ENCODE data around the gene AKAIN1. TPM values are rescaled to one million over a fixed set of nuclear protein-coding genes. Genes with fewer than 3 reads are reported as not detected.

The AKAIN1 gene
- total and polyA plus RNA-seq, 2 of the 8 experiments (the other 6 are each of a cell fraction or from before 2014, with no cell fraction given), result not detected

DNA sequence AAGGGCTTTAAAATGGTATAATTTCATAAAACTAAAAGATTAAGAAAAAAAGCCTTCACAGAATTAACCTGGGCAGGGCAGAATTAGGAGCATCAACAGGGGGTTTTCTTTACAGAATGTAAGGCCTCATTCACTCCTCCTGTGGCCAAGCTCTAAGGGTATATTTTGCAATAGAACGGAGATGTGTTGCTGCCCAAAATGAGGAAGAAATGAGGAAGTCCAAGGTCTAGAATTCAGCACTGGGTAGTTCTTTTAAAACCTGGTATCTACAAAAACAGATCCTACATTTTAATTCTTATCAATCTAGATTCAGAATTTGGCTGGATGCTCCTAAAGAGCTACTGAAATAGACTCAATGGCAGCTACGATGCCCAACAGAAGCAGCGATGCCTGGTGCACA, 101.8 kb downstream of the AKAIN1 start (continued):
- TF ChIP-seq, protein P1, sequence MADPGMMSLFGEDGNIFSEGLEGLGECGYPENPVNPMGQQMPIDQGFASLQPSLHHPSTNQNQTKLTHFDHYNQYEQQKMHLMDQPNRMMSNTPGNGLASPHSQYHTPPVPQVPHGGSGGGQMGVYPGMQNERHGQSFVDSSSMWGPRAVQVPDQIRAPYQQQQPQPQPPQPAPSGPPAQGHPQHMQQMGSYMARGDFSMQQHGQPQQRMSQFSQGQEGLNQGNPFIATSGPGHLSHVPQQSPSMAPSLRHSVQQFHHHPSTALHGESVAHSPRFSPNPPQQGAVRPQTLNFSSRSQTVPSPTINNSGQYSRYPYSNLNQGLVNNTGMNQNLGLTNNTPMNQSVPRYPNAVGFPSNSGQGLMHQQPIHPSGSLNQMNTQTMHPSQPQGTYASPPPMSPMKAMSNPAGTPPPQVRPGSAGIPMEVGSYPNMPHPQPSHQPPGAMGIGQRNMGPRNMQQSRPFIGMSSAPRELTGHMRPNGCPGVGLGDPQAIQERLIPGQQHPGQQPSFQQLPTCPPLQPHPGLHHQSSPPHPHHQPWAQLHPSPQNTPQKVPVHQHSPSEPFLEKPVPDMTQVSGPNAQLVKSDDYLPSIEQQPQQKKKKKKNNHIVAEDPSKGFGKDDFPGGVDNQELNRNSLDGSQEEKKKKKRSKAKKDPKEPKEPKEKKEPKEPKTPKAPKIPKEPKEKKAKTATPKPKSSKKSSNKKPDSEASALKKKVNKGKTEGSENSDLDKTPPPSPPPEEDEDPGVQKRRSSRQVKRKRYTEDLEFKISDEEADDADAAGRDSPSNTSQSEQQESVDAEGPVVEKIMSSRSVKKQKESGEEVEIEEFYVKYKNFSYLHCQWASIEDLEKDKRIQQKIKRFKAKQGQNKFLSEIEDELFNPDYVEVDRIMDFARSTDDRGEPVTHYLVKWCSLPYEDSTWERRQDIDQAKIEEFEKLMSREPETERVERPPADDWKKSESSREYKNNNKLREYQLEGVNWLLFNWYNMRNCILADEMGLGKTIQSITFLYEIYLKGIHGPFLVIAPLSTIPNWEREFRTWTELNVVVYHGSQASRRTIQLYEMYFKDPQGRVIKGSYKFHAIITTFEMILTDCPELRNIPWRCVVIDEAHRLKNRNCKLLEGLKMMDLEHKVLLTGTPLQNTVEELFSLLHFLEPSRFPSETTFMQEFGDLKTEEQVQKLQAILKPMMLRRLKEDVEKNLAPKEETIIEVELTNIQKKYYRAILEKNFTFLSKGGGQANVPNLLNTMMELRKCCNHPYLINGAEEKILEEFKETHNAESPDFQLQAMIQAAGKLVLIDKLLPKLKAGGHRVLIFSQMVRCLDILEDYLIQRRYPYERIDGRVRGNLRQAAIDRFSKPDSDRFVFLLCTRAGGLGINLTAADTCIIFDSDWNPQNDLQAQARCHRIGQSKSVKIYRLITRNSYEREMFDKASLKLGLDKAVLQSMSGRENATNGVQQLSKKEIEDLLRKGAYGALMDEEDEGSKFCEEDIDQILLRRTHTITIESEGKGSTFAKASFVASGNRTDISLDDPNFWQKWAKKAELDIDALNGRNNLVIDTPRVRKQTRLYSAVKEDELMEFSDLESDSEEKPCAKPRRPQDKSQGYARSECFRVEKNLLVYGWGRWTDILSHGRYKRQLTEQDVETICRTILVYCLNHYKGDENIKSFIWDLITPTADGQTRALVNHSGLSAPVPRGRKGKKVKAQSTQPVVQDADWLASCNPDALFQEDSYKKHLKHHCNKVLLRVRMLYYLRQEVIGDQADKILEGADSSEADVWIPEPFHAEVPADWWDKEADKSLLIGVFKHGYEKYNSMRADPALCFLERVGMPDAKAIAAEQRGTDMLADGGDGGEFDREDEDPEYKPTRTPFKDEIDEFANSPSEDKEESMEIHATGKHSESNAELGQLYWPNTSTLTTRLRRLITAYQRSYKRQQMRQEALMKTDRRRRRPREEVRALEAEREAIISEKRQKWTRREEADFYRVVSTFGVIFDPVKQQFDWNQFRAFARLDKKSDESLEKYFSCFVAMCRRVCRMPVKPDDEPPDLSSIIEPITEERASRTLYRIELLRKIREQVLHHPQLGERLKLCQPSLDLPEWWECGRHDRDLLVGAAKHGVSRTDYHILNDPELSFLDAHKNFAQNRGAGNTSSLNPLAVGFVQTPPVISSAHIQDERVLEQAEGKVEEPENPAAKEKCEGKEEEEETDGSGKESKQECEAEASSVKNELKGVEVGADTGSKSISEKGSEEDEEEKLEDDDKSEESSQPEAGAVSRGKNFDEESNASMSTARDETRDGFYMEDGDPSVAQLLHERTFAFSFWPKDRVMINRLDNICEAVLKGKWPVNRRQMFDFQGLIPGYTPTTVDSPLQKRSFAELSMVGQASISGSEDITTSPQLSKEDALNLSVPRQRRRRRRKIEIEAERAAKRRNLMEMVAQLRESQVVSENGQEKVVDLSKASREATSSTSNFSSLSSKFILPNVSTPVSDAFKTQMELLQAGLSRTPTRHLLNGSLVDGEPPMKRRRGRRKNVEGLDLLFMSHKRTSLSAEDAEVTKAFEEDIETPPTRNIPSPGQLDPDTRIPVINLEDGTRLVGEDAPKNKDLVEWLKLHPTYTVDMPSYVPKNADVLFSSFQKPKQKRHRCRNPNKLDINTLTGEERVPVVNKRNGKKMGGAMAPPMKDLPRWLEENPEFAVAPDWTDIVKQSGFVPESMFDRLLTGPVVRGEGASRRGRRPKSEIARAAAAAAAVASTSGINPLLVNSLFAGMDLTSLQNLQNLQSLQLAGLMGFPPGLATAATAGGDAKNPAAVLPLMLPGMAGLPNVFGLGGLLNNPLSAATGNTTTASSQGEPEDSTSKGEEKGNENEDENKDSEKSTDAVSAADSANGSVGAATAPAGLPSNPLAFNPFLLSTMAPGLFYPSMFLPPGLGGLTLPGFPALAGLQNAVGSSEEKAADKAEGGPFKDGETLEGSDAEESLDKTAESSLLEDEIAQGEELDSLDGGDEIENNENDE (IDR thresholded peaks at IDR 0.05; ENCODE audit: insufficient replicate concordance, low read length), result no peak
